HEK293T (cell line): Measurements from ENCODE around the gene FAM240A.

ENCODE experiments used
- CTCF ChIA-PET: fragments of 350-600 bp; formaldehyde crosslinking; extraction: SDS; loops from one replicate; lab custom pipeline; 2021; ENCODE audit warnings: antibody characterized with exemption, inconsistent platforms; lab: Yijun Ruan, JAX
- POLR2A ChIA-PET: fragments of 350-600 bp; formaldehyde crosslinking; extraction: SDS; loops from one replicate; lab custom pipeline; 2020; ENCODE audit warnings: antibody characterized with exemption, inconsistent platforms; lab: Yijun Ruan, JAX
- DNase-seq: peaks from one replicate; pipeline ENCODE4 v3.0.0; 2012; ENCODE audit warnings: mixed read lengths; ENCODE audit errors: extremely low spot score
- ARNT ChIP-seq: fragments of 450-650 bp; IDR thresholded peaks from 2 replicates; pipeline ENCODE4 v1.6.1; 2017; ENCODE audit warnings: mild to moderate bottlenecking
- BHLHE40 ChIP-seq: fragments of 450-650 bp; IDR thresholded peaks from 2 replicates; pipeline ENCODE4 v1.6.1; 2016; ENCODE audit warnings: mild to moderate bottlenecking, moderate library complexity, borderline replicate concordance
- CTBP1 ChIP-seq: fragments of 450-650 bp; IDR thresholded peaks from 2 replicates; pipeline ENCODE4 v1.6.1; 2016; ENCODE audit warnings: borderline replicate concordance
- ELF4 ChIP-seq: fragments of 450-650 bp; IDR thresholded peaks from 2 replicates; pipeline ENCODE4 v1.6.1; 2017; ENCODE audit warnings: antibody characterized with exemption
- FOXA1 ChIP-seq: fragments of 450-650 bp; IDR thresholded peaks from 2 replicates; pipeline ENCODE4 v1.6.1; 2016; ENCODE audit warnings: mild to moderate bottlenecking
- FOXK2 ChIP-seq: fragments of 450-650 bp; IDR thresholded peaks from 2 replicates; pipeline ENCODE4 v1.6.1; 2016; ENCODE audit warnings: mild to moderate bottlenecking
- FOXM1 ChIP-seq: fragments of 450-650 bp; IDR thresholded peaks from 2 replicates; pipeline ENCODE4 v1.6.1; 2017; ENCODE audit warnings: mild to moderate bottlenecking, borderline replicate concordance
- HDGF ChIP-seq: fragments of 450-650 bp; IDR thresholded peaks from 2 replicates; pipeline ENCODE4 v1.6.1; 2017; ENCODE audit warnings: antibody characterized with exemption, borderline replicate concordance
- L3MBTL2 ChIP-seq: fragments of 450-650 bp; conservative IDR thresholded peaks from 2 replicates; pipeline ENCODE4 v1.6.1; 2016; ENCODE audit warnings: mild to moderate bottlenecking
- LEF1 ChIP-seq: fragments of 450-650 bp; IDR thresholded peaks from 2 replicates; pipeline ENCODE4 v1.6.1; 2017; ENCODE audit warnings: mild to moderate bottlenecking, borderline replicate concordance
- NFRKB ChIP-seq: fragments of 450-650 bp; IDR thresholded peaks from 2 replicates; pipeline ENCODE4 v1.6.1; 2016; ENCODE audit warnings: mild to moderate bottlenecking, moderate library complexity
- PKNOX1 ChIP-seq: fragments of 450-650 bp; IDR thresholded peaks from 2 replicates; pipeline ENCODE4 v1.6.1; 2016
- SP1 ChIP-seq: fragments of 450-650 bp; IDR thresholded peaks from 2 replicates; pipeline ENCODE4 v1.6.1; 2017
- SUZ12 ChIP-seq: fragments of 450-650 bp; IDR thresholded peaks from 2 replicates; pipeline ENCODE4 v1.6.1; 2016; ENCODE audit warnings: mild to moderate bottlenecking
- TARDBP ChIP-seq: fragments of 450-650 bp; IDR thresholded peaks from 2 replicates; pipeline ENCODE4 v1.6.1; 2016
- ZNF384 ChIP-seq: fragments of 450-650 bp; IDR thresholded peaks from 2 replicates; pipeline ENCODE4 v1.6.1; 2016

Gene FAM240A

GRCh38 chr3:46609212-46609721 is 3.1 kb upstream of the FAM240A start:
- POLR2A ChIA-PET = no interaction called here
- CTCF ChIA-PET = no interaction called here
- no peak for DNase-seq
- no peak for TF ChIP-seq L3MBTL2
- no peak for TF ChIP-seq FOXK2
- no peak for TF ChIP-seq SP1
- TF ChIP-seq FOXM1 = no peak
- no peak for TF ChIP-seq BHLHE40
- TF ChIP-seq ARNT = no peak
- TF ChIP-seq PKNOX1 = no peak
- no peak for TF ChIP-seq ELF4
- TF ChIP-seq FOXA1 = no peak
- TF ChIP-seq HDGF = no peak
- TF ChIP-seq CTBP1 = no peak
- TF ChIP-seq ZNF384 = no peak
- no peak for TF ChIP-seq SUZ12
- TF ChIP-seq LEF1 = no peak
- no peak for TF ChIP-seq TARDBP
- no peak for TF ChIP-seq NFRKB

- no peak for TF ChIP-seq FOXK2
- no peak for TF ChIP-seq SUZ12
- no peak for TF ChIP-seq FOXA1
- no peak for TF ChIP-seq TARDBP
- no peak for TF ChIP-seq LEF1
- no peak for DNase-seq
- POLR2A ChIA-PET = no interaction called here
- CTCF ChIA-PET = no interaction called here
These were observed 2.2 kb upstream of the FAM240A start for GRCh38 chr3:46609944-46610722.

- POLR2A ChIA-PET = no interaction called here
- no peak for DNase-seq
- TF ChIP-seq BHLHE40 (no peak), CTBP1 (no peak), LEF1 (no peak), SP1 (no peak), L3MBTL2 (no peak)
- CTCF ChIA-PET = no interaction called here
These were observed 1.1 kb downstream of the FAM240A start for GRCh38 chr3:46613313-46614005.

GRCh38 chr3:46614431-46614830 is 2.1 kb downstream of the FAM240A start:
- ChIA-PET POLR2A (no interaction called here), CTCF (interaction anchor here (0.6 kb wide), 1 partner anchor 86 kb away, joined by 3 read pairs; no protein-coding TSS in a partner anchor)
- DNase-seq = no peak
- TF ChIP-seq PKNOX1 (no peak), ARNT (no peak)

- TF ChIP-seq PKNOX1 (no peak), SP1 (no peak), TARDBP (no peak), ELF4 (no peak), SUZ12 (no peak), L3MBTL2 (no peak), BHLHE40 (no peak), FOXM1 (no peak), ARNT (no peak), CTBP1 (no peak), HDGF (no peak), LEF1 (no peak), FOXK2 (no peak), FOXA1 (no peak), NFRKB (no peak), ZNF384 (no peak)
- CTCF ChIA-PET = no interaction called here
- no peak for DNase-seq
- POLR2A ChIA-PET = no interaction called here
These were observed 2.9 kb downstream of the FAM240A start for GRCh38 chr3:46615050-46615775.

- ChIA-PET POLR2A (no interaction called here), CTCF (no interaction called here)
- no peak for TF ChIP-seq FOXK2
- TF ChIP-seq CTBP1 = no peak
- TF ChIP-seq FOXM1 = no peak
- TF ChIP-seq TARDBP = no peak
- no peak for TF ChIP-seq BHLHE40
- no peak for TF ChIP-seq PKNOX1
- TF ChIP-seq L3MBTL2 = no peak
- no peak for TF ChIP-seq LEF1
- no peak for TF ChIP-seq ARNT
- no peak for TF ChIP-seq SP1
- TF ChIP-seq ZNF384 = no peak
- TF ChIP-seq ELF4 = no peak
- TF ChIP-seq FOXA1 = no peak
- DNase-seq = no peak
These were observed 3.7 kb downstream of the FAM240A start for GRCh38 chr3:46615976-46616375.
